H1 (cell line): Measurements from ENCODE around the gene LIPA. TPM values are rescaled to one million over a fixed set of nuclear protein-coding genes. Genes with fewer than 3 reads are reported as not detected.

Experiments
- BACH1 ChIP-seq: IDR thresholded peaks from 2 replicates; pipeline ENCODE4 v1.6.1; 2012; ENCODE audit warnings: low read length, improper control_type of control experiment
- EGR1 ChIP-seq: IDR thresholded peaks from 2 replicates; pipeline ENCODE4 v1.6.1; 2011; ENCODE audit warnings: low read depth, low read length, borderline replicate concordance
- EP300 ChIP-seq, 2 experiments: IDR thresholded peaks; 1 replicate in 1 of 2; 2 replicates in 1 of 2; pipeline ENCODE4 v1.6.1; 2011 to 2012; ENCODE audit warnings: low read depth in 2 of 2, low read length in 2 of 2, mild to moderate bottlenecking in 2 of 2, borderline replicate concordance in 1 of 2, inconsistent platforms in 1 of 2, moderate library complexity in 1 of 2
- GTF2F1 ChIP-seq: IDR thresholded peaks from 2 replicates; pipeline ENCODE4 v1.6.1; 2012; ENCODE audit warnings: low read depth, low read length, improper control_type of control experiment, borderline replicate concordance
- NANOG ChIP-seq: IDR thresholded peaks from 2 replicates; pipeline ENCODE4 v1.6.1; 2011; ENCODE audit warnings: low read length, low read depth, mild to moderate bottlenecking, inconsistent platforms; ENCODE audit not compliant: insufficient read depth, poor library complexity, severe bottlenecking
- NRF1 ChIP-seq: IDR thresholded peaks from 2 replicates; pipeline ENCODE4 v1.6.1; 2011; ENCODE audit warnings: mild to moderate bottlenecking, low read depth, low read length, improper control_type of control experiment
- RBBP5 ChIP-seq: IDR thresholded peaks from 2 replicates; pipeline ENCODE4 v1.7.1; 2012; ENCODE audit warnings: low read depth, mild to moderate bottlenecking, inconsistent platforms, low read length, moderate library complexity, borderline replicate concordance
- polyA plus RNA-seq, 7 experiments: library from polyadenylated mRNA; depleted of rRNA in 3 of 7; stranded (reverse) in 5 of 7; unstranded in 2 of 7; fragments of >200 nt in 5 of 7; fragments of 200-250 nt in 2 of 7; gene quantifications; 1 replicate in 5 of 7; 2 replicates in 1 of 7; 4 replicates in 1 of 7; pipeline versions ENCODE4 v1.2.1 to v1.2.3, GENCODE V29; 2011 to 2013; ENCODE audit warnings: missing spikeins in 2 of 7, mixed read lengths in 2 of 7
- total RNA-seq: library from RNA; stranded (reverse); fragmentation: NEBNext Ultra II Directional; extraction: Animal tissue kit (Norgen Biotek cat#: 25700); gene quantifications from 2 replicates; pipeline ENCODE4 v1.2.1, GENCODE V29; 2021
- TF ChIP-seq, protein P1 (sequence below): fragments of 300-600 bp; sonication (generic); IDR thresholded peaks from 2 replicates; pipeline ENCODE4 v1.7.1; 2012; ENCODE audit warnings: low read length, moderate library complexity, mild to moderate bottlenecking, inconsistent platforms; ENCODE audit not compliant: insufficient replicate concordance
- TF ChIP-seq, protein P2 (sequence below): IDR thresholded peaks from 2 replicates; pipeline ENCODE4 v1.6.1; 2012; ENCODE audit warnings: inconsistent platforms

The LIPA gene
- total and polyA plus RNA-seq, 2 of the 8 experiments (the other 6 are each of a cell fraction or from before 2014, with no cell fraction given): 18.1 to 32.4 TPM

DNA sequence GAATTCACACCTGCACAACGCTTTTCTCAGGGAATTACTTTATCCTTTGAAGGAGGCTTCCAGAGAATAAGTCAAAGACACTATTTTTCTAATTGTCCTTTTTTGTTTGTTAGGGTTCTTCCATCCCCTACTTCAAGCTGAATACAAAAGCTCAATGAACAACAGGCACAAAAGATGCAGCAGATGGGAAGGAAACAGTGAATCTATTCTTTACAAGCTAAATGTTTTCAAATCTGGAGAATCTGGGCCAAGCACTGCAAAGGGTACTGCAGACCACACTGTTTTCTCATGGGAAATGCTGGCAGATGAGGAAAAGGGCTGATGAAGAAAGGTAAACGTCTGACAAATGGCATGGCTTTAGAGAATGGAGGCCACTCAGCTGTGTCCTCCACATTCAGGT is 18.5 kb downstream of the LIPA start (continued):
- TF ChIP-seq, protein P1, sequence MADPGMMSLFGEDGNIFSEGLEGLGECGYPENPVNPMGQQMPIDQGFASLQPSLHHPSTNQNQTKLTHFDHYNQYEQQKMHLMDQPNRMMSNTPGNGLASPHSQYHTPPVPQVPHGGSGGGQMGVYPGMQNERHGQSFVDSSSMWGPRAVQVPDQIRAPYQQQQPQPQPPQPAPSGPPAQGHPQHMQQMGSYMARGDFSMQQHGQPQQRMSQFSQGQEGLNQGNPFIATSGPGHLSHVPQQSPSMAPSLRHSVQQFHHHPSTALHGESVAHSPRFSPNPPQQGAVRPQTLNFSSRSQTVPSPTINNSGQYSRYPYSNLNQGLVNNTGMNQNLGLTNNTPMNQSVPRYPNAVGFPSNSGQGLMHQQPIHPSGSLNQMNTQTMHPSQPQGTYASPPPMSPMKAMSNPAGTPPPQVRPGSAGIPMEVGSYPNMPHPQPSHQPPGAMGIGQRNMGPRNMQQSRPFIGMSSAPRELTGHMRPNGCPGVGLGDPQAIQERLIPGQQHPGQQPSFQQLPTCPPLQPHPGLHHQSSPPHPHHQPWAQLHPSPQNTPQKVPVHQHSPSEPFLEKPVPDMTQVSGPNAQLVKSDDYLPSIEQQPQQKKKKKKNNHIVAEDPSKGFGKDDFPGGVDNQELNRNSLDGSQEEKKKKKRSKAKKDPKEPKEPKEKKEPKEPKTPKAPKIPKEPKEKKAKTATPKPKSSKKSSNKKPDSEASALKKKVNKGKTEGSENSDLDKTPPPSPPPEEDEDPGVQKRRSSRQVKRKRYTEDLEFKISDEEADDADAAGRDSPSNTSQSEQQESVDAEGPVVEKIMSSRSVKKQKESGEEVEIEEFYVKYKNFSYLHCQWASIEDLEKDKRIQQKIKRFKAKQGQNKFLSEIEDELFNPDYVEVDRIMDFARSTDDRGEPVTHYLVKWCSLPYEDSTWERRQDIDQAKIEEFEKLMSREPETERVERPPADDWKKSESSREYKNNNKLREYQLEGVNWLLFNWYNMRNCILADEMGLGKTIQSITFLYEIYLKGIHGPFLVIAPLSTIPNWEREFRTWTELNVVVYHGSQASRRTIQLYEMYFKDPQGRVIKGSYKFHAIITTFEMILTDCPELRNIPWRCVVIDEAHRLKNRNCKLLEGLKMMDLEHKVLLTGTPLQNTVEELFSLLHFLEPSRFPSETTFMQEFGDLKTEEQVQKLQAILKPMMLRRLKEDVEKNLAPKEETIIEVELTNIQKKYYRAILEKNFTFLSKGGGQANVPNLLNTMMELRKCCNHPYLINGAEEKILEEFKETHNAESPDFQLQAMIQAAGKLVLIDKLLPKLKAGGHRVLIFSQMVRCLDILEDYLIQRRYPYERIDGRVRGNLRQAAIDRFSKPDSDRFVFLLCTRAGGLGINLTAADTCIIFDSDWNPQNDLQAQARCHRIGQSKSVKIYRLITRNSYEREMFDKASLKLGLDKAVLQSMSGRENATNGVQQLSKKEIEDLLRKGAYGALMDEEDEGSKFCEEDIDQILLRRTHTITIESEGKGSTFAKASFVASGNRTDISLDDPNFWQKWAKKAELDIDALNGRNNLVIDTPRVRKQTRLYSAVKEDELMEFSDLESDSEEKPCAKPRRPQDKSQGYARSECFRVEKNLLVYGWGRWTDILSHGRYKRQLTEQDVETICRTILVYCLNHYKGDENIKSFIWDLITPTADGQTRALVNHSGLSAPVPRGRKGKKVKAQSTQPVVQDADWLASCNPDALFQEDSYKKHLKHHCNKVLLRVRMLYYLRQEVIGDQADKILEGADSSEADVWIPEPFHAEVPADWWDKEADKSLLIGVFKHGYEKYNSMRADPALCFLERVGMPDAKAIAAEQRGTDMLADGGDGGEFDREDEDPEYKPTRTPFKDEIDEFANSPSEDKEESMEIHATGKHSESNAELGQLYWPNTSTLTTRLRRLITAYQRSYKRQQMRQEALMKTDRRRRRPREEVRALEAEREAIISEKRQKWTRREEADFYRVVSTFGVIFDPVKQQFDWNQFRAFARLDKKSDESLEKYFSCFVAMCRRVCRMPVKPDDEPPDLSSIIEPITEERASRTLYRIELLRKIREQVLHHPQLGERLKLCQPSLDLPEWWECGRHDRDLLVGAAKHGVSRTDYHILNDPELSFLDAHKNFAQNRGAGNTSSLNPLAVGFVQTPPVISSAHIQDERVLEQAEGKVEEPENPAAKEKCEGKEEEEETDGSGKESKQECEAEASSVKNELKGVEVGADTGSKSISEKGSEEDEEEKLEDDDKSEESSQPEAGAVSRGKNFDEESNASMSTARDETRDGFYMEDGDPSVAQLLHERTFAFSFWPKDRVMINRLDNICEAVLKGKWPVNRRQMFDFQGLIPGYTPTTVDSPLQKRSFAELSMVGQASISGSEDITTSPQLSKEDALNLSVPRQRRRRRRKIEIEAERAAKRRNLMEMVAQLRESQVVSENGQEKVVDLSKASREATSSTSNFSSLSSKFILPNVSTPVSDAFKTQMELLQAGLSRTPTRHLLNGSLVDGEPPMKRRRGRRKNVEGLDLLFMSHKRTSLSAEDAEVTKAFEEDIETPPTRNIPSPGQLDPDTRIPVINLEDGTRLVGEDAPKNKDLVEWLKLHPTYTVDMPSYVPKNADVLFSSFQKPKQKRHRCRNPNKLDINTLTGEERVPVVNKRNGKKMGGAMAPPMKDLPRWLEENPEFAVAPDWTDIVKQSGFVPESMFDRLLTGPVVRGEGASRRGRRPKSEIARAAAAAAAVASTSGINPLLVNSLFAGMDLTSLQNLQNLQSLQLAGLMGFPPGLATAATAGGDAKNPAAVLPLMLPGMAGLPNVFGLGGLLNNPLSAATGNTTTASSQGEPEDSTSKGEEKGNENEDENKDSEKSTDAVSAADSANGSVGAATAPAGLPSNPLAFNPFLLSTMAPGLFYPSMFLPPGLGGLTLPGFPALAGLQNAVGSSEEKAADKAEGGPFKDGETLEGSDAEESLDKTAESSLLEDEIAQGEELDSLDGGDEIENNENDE: no peak
- TF ChIP-seq NANOG (no peak), RBBP5 (no peak), GTF2F1 (no peak), BACH1 (no peak), EGR1 (no peak), EP300 (IDR thresholded peaks at IDR 0.05; ENCODE audit: borderline replicate concordance in 1 of 2, low read depth in 2 of 2, low read length in 2 of 2) (no peak), NRF1 (no peak)
- TF ChIP-seq, protein P2, sequence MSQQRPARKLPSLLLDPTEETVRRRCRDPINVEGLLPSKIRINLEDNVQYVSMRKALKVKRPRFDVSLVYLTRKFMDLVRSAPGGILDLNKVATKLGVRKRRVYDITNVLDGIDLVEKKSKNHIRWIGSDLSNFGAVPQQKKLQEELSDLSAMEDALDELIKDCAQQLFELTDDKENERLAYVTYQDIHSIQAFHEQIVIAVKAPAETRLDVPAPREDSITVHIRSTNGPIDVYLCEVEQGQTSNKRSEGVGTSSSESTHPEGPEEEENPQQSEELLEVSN: no peak
